ENCODE results near the gene PCLO.

PCLO gene

GRCh38 chr7:82810558-82811259, 352.0 kb downstream of the PCLO start:
- peak in 1 of 2 experiments; percentile 46 for DNase-seq

- no peak for DNase-seq
Measured at GRCh38 chr7:82808633-82809032, 354.1 kb downstream of the PCLO start.

GRCh38 chr7:82805527-82805960, 357.1 kb downstream of the PCLO start:
- DNase-seq, result no peak

GRCh38 chr7:82803411-82803810, 359.3 kb downstream of the PCLO start:
- no peak for DNase-seq

- no peak for DNase-seq
Measured at GRCh38 chr7:82789883-82790609, 372.6 kb downstream of the PCLO start.

GRCh38 chr7:82778021-82778420, 384.7 kb downstream of the PCLO start:
- DNase-seq, result no peak

- DNase-seq, result no peak
Measured at GRCh38 chr7:82762880-82763279, 399.8 kb downstream of the PCLO start.

GRCh38 chr7:82760831-82761230, 401.9 kb downstream of the PCLO start:
- DNase-seq, result no peak

GRCh38 chr7:82760074-82760473, 402.6 kb downstream of the PCLO start:
- no peak for DNase-seq

- no peak for DNase-seq
Measured at GRCh38 chr7:82755705-82756551, 406.8 kb downstream of the PCLO start.

- DNase-seq, result no peak
Measured at GRCh38 chr7:82750007-82750406, 412.7 kb downstream of the PCLO start.

GRCh38 chr7:82745820-82746219, 416.9 kb downstream of the PCLO start:
- no peak for DNase-seq

- DNase-seq, result no peak
Measured at GRCh38 chr7:82745117-82745516, 417.6 kb downstream of the PCLO start.

- DNase-seq, result no peak
Measured at GRCh38 chr7:82742163-82742562, 420.5 kb downstream of the PCLO start.

- no peak for DNase-seq
Measured at GRCh38 chr7:82741493-82741892, 421.2 kb downstream of the PCLO start.

GRCh38 chr7:82740246-82740848, 422.3 kb downstream of the PCLO start:
- peak; percentile 37 to 55 for DNase-seq

- no peak for DNase-seq
Measured at GRCh38 chr7:82736633-82737032, 426.1 kb downstream of the PCLO start.

GRCh38 chr7:82732677-82733076, 430.0 kb downstream of the PCLO start:
- no peak for DNase-seq

GRCh38 chr7:82729172-82730030, 433.3 kb downstream of the PCLO start:
- DNase-seq, result peak in 1 of 2 experiments; percentile 16

- no peak for DNase-seq
Measured at GRCh38 chr7:82726038-82726800, 436.5 kb downstream of the PCLO start.

GRCh38 chr7:82723411-82723810, 439.3 kb downstream of the PCLO start:
- no peak for DNase-seq
